ENCODE measurements around the gene TIAM1.
"Not testable (repeated sequence)": the region's sequence is repeated elsewhere in the genome, so short reads cannot be mapped to it uniquely, and the experiment has no call there.

Gene TIAM1

GRCh38 chr21:31233711-31234110 lies 110.3 kb downstream of the TIAM1 start:
- no peak overlapping the region for H3K4ac ChIP-seq (ENCODE audit: low read depth, low read length)
- H3K9ac ChIP-seq (ENCODE audit: low read length), result no peak overlapping the region
- no peak overlapping the region for H2BK12ac ChIP-seq (ENCODE audit: low read length)
- no peaks in the 10 kb centered on the region for H3K27me3 ChIP-seq (ENCODE audit: insufficient read depth, low read length)
- no peaks in the 10 kb centered on the region for H3K79me2 ChIP-seq (ENCODE audit: control insufficient read depth, insufficient read depth, low read length, poor library complexity)
- no peak overlapping the region for H2BK120ac ChIP-seq (ENCODE audit: insufficient read depth, low read length, poor library complexity)
- H4K8ac ChIP-seq (ENCODE audit: low read depth, low read length), result no peak overlapping the region
- no peak overlapping the region for H2AK5ac ChIP-seq (ENCODE audit: low read length)
- DNase-seq, result no peak
- no peaks in the 10 kb centered on the region for H3K79me1 ChIP-seq (ENCODE audit: low read length)
- no peaks in the 10 kb centered on the region for H3K4me1 ChIP-seq (ENCODE audit: control insufficient read depth in 1 of 2, insufficient read depth in 2 of 2, low read length in 2 of 2)
- H3K9me3 ChIP-seq (ENCODE audit: insufficient read depth, low read depth, low read length), result peaks cover 1% of the 10 kb centered on the region
- H3K18ac ChIP-seq (ENCODE audit: low read length), result no peak overlapping the region
- no peak overlapping the region for H4K12ac ChIP-seq (ENCODE audit: low read depth, low read length)
- H3K27ac ChIP-seq (ENCODE audit: low read depth, low read length), result no peak overlapping the region
- no peak overlapping the region for H3K4me3 ChIP-seq (ENCODE audit: low read depth, low read length)
- no CpG with 5 or more reads among the region's 9 CpGs for WGBS (ENCODE audit: extremely low coverage, insufficient coverage, insufficient read length)
- no peak overlapping the region for H2BK5ac ChIP-seq (ENCODE audit: low read depth, low read length, poor library complexity)
- H4K91ac ChIP-seq (ENCODE audit: low read depth, low read length), result no peak overlapping the region
- no peak overlapping the region for H3K23ac ChIP-seq (ENCODE audit: low read length)
- H3K4me2 ChIP-seq (ENCODE audit: low read length), result no peak overlapping the region
- no peak overlapping the region for H2AFZ ChIP-seq (ENCODE audit: insufficient read depth, low read length, poor library complexity)
- peaks cover 0 to 5% of the 10 kb centered on the region in 2 experiments for H3K36me3 ChIP-seq (ENCODE audit: control insufficient read depth in 1 of 2, insufficient read depth in 2 of 2, low read length in 2 of 2)
- H3K14ac ChIP-seq (ENCODE audit: low read length), result no peak overlapping the region

- Histone ChIP-seq H3K9ac (ENCODE audit: low read length) (no peak overlapping the region), H3K9me3 (ENCODE audit: insufficient read depth, low read depth, low read length) (peaks cover 1% of the 10 kb centered on the region), H4K8ac (ENCODE audit: low read depth, low read length) (no peak overlapping the region), H3K27ac (ENCODE audit: low read depth, low read length) (no peak overlapping the region), H3K4me3 (ENCODE audit: low read depth, low read length) (no peak overlapping the region), H2BK12ac (ENCODE audit: low read length) (no peak overlapping the region), H3K18ac (ENCODE audit: low read length) (no peak overlapping the region), H3K4me2 (ENCODE audit: low read length) (no peak overlapping the region), H3K79me2 (ENCODE audit: control insufficient read depth, insufficient read depth, low read length, poor library complexity) (no peaks in the 10 kb centered on the region), H3K4ac (ENCODE audit: low read depth, low read length) (no peak overlapping the region), H3K23ac (ENCODE audit: low read length) (no peak overlapping the region), H2AFZ (ENCODE audit: insufficient read depth, low read length, poor library complexity) (no peak overlapping the region), H4K12ac (ENCODE audit: low read depth, low read length) (no peak overlapping the region), H3K79me1 (ENCODE audit: low read length) (no peaks in the 10 kb centered on the region), H3K27me3 (ENCODE audit: insufficient read depth, low read length) (no peaks in the 10 kb centered on the region), H3K4me1 (ENCODE audit: control insufficient read depth in 1 of 2, insufficient read depth in 2 of 2, low read length in 2 of 2) (no peaks in the 10 kb centered on the region), H2BK5ac (ENCODE audit: low read depth, low read length, poor library complexity) (no peak overlapping the region), H2BK120ac (ENCODE audit: insufficient read depth, low read length, poor library complexity) (no peak overlapping the region), H3K14ac (ENCODE audit: low read length) (no peak overlapping the region), H4K91ac (ENCODE audit: low read depth, low read length) (no peak overlapping the region), H2AK5ac (ENCODE audit: low read length) (no peak overlapping the region), H3K36me3 (ENCODE audit: control insufficient read depth in 1 of 2, insufficient read depth in 2 of 2, low read length in 2 of 2) (peaks cover 0 to 5% of the 10 kb centered on the region in 2 experiments)
- no peak for DNase-seq
- WGBS (ENCODE audit: extremely low coverage, insufficient coverage, insufficient read length), result no CpG with 5 or more reads among the region's 3 CpGs
These were observed 111.7 kb downstream of the TIAM1 start for GRCh38 chr21:31232344-31232743.

- Histone ChIP-seq H2BK12ac (ENCODE audit: low read length) (no peak overlapping the region), H3K79me2 (ENCODE audit: control insufficient read depth, insufficient read depth, low read length, poor library complexity) (no peaks in the 10 kb centered on the region), H3K18ac (ENCODE audit: low read length) (no peak overlapping the region), H3K9ac (ENCODE audit: low read length) (no peak overlapping the region), H3K4me3 (ENCODE audit: low read depth, low read length) (no peak overlapping the region), H3K14ac (ENCODE audit: low read length) (no peak overlapping the region), H2AFZ (ENCODE audit: insufficient read depth, low read length, poor library complexity) (no peak overlapping the region), H3K4ac (ENCODE audit: low read depth, low read length) (no peak overlapping the region), H3K4me1 (ENCODE audit: control insufficient read depth in 1 of 2, insufficient read depth in 2 of 2, low read length in 2 of 2) (no peaks in the 10 kb centered on the region), H4K12ac (ENCODE audit: low read depth, low read length) (no peak overlapping the region), H3K4me2 (ENCODE audit: low read length) (no peak overlapping the region), H4K91ac (ENCODE audit: low read depth, low read length) (no peak overlapping the region), H3K79me1 (ENCODE audit: low read length) (no peaks in the 10 kb centered on the region), H3K27ac (ENCODE audit: low read depth, low read length) (no peak overlapping the region), H2AK5ac (ENCODE audit: low read length) (no peak overlapping the region), H2BK120ac (ENCODE audit: insufficient read depth, low read length, poor library complexity) (no peak overlapping the region), H3K27me3 (ENCODE audit: insufficient read depth, low read length) (no peaks in the 10 kb centered on the region), H4K8ac (ENCODE audit: low read depth, low read length) (no peak overlapping the region), H3K23ac (ENCODE audit: low read length) (no peak overlapping the region), H3K9me3 (ENCODE audit: insufficient read depth, low read depth, low read length) (no peaks in the 10 kb centered on the region), H3K36me3 (ENCODE audit: control insufficient read depth in 1 of 2, insufficient read depth in 2 of 2, low read length in 2 of 2) (peaks cover 0 to 5% of the 10 kb centered on the region in 2 experiments), H2BK5ac (ENCODE audit: low read depth, low read length, poor library complexity) (no peak overlapping the region)
- no peak for DNase-seq
- WGBS (ENCODE audit: extremely low coverage, insufficient coverage, insufficient read length), result no CpG with 5 or more reads among the region's 6 CpGs
These were observed 113.1 kb downstream of the TIAM1 start for GRCh38 chr21:31230937-31231336.

GRCh38 chr21:31228723-31229122 lies 115.3 kb downstream of the TIAM1 start:
- not testable (repeated sequence) for H2BK5ac ChIP-seq (ENCODE audit: low read depth, low read length, poor library complexity); H3K4me2 ChIP-seq (ENCODE audit: low read length); H3K14ac ChIP-seq (ENCODE audit: low read length); H3K79me2 ChIP-seq (ENCODE audit: control insufficient read depth, insufficient read depth, low read length, poor library complexity); H3K27ac ChIP-seq (ENCODE audit: low read depth, low read length); H3K79me1 ChIP-seq (ENCODE audit: low read length); H3K36me3 ChIP-seq (ENCODE audit: control insufficient read depth in 1 of 2, insufficient read depth in 2 of 2, low read length in 2 of 2); H3K27me3 ChIP-seq (ENCODE audit: insufficient read depth, low read length); H3K23ac ChIP-seq (ENCODE audit: low read length); H2BK12ac ChIP-seq (ENCODE audit: low read length); H3K4me3 ChIP-seq (ENCODE audit: low read depth, low read length); H4K8ac ChIP-seq (ENCODE audit: low read depth, low read length); H4K91ac ChIP-seq (ENCODE audit: low read depth, low read length); H2AFZ ChIP-seq (ENCODE audit: insufficient read depth, low read length, poor library complexity); H3K9ac ChIP-seq (ENCODE audit: low read length); H3K4me1 ChIP-seq (ENCODE audit: control insufficient read depth in 1 of 2, insufficient read depth in 2 of 2, low read length in 2 of 2); H2BK120ac ChIP-seq (ENCODE audit: insufficient read depth, low read length, poor library complexity); DNase-seq; H4K12ac ChIP-seq (ENCODE audit: low read depth, low read length); H3K18ac ChIP-seq (ENCODE audit: low read length); H3K4ac ChIP-seq (ENCODE audit: low read depth, low read length); H3K9me3 ChIP-seq (ENCODE audit: insufficient read depth, low read depth, low read length); H2AK5ac ChIP-seq (ENCODE audit: low read length)
- no CpG with 5 or more reads among the region's 6 CpGs for WGBS (ENCODE audit: extremely low coverage, insufficient coverage, insufficient read length)

All from trophoblast cell (in vitro differentiated cells and primary cell).